ENCODE results near the gene AWAT2.
"Not testable (repeated sequence)": the region's sequence is repeated elsewhere in the genome, so short reads cannot be mapped to it uniquely, and the experiment has no call there.

Gene AWAT2

GRCh38 chrX:70039758-70040157 is 10.0 kb downstream of the AWAT2 start:
- DNase-seq, result no peak

- DNase-seq, result no peak
These were observed 10.8 kb downstream of the AWAT2 start for GRCh38 chrX:70038951-70039350.

- no peak for DNase-seq
These were observed 11.2 kb downstream of the AWAT2 start for GRCh38 chrX:70038515-70038914.

GRCh38 chrX:70034646-70035045 is 15.1 kb downstream of the AWAT2 start:
- DNase-seq, result no peak

GRCh38 chrX:70033348-70034051 is 16.2 kb downstream of the AWAT2 start:
- DNase-seq, result no peak

DNA sequence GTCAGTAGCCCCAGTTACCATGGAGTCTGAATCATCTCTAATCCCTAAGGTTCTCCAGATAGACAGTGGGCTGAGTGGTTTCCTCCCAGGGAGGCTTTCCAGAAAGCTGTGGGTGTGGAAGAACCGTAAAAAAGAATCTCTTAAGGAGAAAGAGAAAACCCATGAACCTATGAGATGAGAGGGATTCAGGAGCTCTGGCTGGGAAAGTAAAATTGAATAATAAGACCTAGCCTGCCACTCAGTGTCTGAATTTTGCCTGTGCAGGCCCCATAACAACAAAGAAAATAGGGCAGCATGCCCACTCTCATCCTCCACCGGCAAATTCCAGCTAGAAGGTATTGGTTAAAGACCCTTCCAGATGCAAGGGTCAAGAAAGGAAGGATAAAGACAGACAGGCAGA is 16.9 kb downstream of the AWAT2 start:
- DNase-seq, result no peak

DNA sequence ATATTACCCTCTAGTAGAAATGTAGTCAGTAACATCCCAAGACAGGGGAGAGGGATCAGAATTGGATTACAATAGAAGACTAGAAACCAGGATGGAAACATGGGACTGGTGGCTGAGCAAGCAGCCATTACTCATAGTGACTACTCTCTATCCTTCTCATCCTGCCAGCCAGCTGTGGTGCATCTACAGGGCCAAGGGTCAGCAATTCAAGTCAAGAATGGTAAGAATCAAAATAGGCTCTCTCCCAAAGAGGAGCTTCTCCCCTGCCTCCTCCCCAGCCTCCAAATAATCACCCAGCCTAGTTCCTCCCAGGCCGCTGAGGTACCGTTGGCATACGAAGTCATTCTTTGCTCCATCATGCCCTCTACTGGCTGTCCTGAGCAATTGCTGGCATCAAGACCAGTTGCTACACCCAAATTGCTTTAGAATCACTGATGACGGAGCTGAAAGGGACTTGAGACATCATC is 19.4 kb downstream of the AWAT2 start:
- DNase-seq, result no peak

GRCh38 chrX:70029863-70030262 is 19.9 kb downstream of the AWAT2 start:
- no peak for DNase-seq

DNA sequence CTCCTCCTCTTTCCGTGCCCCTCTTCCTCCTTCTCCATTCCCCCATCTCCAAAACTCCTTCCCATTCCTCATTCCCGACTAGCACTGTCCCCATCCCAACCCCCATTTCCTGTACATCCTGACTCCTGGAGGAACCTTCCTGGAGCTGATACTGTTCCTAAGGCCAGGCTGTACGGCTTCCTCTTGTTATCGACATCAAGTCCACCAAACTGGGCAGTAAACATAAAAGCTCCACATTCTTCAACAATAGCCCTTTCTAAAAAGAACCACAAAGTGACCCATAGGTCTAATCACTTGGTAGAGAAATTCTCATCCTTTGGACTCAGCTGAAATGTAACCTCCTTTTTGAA is 22.9 kb downstream of the AWAT2 start:
- DNase-seq, result no peak

GRCh38 chrX:70026112-70026850 is 23.5 kb downstream of the AWAT2 start:
- no peak for DNase-seq

DNA sequence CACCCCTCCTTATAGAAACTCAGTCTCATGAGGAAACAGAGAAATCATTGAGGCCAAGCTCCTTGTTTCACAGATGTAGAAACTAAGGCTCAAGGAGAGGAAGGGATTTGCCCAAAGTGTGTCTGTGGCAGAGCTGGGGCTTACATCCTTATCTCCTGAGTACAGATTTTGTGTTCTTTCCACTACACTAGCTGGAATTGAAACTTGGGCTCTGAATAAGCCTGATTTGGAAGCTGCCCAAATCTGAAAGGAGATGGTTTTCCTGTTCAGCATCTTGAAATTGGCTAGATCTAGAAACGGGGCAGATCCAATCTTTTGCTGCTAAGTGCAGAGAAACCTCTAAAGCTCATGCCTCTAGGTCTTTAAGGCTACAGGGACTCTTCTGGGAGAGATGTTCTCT is 24.3 kb downstream of the AWAT2 start:
- no peak for DNase-seq

GRCh38 chrX:70022616-70023015 is 27.1 kb downstream of the AWAT2 start:
- DNase-seq, result no peak

DNA sequence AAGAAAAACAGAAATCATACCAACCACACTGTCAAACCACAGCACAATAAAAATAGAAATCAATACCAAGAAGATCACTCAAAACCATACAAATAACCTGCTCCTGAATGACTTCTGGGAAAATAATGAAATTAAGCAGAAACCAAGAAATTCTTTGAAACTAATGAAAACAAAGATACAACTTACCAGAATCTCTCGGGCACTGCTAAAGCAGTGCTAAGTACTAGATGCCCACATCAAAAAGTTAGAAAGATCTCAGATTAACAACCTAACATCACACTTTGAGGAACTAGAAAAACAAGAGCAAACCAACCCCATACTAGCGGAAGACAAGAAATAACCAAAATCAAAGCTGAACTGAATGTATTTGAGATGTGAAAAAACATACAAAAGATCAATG is 33.2 kb downstream of the AWAT2 start:
- no peak for DNase-seq

DNA sequence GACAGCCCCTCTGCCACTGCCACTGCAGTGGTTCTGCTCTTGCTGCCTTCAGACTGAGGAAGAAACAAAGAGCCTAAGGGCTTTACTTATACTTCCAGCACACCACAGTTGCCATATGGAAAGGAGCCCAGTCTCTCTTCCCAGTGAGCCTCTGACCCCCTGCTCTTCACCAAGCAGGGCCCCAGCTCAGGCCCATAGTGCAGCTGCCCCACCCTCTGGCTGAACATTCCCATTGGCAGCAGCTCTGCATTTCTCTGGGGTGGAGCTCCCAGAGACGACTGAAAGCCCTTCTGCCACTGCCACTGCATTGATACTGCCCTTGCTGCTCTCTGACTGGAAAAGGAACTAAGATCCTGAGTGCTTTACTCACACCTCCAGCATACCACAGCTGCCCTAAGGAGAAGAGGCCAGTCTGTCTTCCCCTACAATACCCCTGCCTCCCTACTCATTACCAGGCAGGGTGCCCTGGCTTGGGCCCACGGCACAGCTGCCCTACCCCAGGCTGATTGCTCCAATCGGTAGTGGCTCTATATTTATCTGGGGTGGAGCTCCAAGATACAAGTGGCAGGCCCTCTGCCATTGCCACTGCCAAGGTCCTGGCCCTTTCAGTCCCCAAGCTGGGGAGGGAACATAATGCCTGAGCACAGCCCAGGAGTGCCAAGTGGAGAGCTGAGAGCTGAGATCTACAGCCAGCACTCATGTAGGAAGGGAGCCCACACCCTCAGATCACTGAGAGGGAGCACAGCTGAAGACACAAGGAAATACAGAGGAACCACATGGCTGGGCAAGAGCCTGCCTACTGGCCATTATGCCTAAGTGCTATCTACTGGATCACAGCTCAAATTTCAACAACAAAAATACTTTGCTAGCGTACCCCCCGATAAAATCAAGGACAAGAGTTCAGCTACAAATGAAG is 36.0 kb downstream of the AWAT2 start:
- DNase-seq, result no peak

GRCh38 chrX:70012756-70013155 is 37.0 kb downstream of the AWAT2 start:
- DNase-seq, result no peak

GRCh38 chrX:70009970-70010369 is 39.8 kb downstream of the AWAT2 start:
- DNase-seq, result no peak

GRCh38 chrX:70009049-70009448 is 40.7 kb downstream of the AWAT2 start:
- DNase-seq, result no peak

DNA sequence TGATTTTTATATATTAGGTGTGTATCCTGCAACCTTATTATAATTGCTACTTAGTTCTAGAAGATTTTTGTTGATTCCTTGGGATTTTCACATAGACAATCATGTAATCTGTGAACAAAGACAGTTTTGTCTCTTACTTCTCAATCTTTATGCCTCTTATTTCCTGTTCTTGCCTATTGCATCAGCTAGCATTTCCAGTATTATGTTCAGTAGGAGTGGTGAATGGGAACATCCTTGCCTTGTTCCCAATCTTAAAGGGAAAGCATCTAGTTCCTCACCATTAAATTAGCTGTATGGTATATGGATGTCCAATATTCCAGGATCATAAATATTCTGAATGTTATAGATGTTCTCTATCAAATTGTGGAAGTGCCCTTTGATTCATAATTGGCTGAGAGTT is 41.8 kb downstream of the AWAT2 start:
- DNase-seq, result no peak

DNA sequence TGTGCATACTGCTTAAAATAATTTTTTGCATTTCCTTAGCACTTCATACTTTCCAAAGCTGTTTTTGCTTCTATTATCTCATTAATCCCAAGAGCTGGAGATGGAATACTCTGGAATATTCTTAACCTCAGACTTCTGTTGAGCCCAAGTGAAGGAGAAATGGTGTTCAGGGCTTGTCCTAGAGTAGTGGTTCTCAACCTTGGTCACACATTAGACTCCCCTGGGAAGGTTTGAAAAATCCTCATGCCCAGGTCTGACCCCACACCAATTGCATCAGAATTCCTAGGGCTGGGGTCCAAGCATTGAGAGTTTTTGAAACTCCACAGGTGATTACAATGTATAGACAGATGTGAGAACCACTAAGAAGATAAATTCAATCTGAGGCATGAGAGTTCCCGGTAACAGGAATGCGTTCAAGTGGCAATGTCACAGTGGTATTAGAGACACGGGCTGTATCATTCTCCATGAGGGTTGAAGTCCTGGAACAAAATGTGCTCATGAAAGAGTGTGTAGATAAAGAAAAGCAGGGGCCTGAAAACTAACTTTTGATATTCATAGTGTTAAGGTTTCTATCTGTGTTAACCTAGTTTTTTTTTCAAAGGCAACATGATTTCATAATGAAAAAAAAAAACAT is 47.9 kb downstream of the AWAT2 start:
- no peak for DNase-seq

DNA sequence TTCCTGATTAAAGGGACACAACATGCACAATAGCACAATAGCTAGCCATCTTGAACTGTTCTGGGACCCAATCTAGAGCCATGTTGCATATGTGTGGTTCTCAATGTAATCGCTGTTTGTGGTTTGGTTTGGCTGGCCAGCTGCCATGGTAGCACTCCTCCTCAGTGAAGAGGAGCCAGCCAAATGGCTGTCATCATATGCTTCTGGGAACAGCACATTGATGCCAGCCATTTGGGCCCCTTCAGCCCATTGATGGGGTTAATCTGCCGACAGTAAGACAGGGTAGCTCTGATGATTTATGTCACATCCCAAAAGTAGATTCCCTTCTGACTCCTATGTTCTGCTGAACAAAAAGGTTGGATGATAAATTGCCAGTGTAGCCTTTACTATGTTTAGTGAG is 48.5 kb downstream of the AWAT2 start:
- no peak for DNase-seq

- not testable (repeated sequence) for DNase-seq
These were observed 51.4 kb downstream of the AWAT2 start for GRCh38 chrX:69998299-69998698.

DNA sequence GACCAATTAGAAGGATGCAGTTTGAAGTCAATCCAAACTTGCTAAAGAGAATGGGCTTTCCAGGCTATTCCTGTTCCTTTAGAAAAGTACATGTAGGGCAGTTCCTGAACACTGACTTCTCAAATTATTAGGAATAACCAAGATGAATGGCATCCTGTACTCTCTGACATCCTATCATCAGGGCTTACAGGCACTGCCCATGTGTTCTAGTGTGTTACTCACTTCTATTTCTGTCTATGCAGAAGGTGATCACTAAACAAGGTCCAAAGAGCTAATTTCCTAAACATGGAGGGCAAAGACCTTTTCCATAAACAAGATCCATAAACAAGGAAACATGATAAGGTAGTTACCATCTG is 53.6 kb downstream of the AWAT2 start:
- DNase-seq, result no peak
